ENCODE data around the gene P2RX1.

DNA sequence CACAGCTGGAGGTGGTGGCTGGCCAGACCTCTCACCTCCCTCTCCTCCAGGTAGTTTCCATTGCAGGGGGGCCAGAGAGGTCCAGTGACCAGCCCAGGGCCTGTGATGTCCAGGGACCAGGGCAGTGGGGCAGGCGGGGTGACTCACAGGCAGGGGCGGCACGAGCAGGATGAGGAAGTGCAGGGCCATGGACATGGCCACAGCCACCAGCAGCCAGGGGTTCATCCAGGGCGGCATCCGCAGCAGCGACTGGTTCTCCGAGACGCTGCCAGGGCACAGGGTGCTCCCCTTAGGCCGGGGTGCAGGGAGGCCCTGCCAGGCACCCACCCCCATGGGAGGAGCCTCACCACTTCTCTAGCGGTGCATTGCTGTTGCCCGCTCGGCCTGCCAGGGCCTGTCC is 12.9 kb upstream of the P2RX1 start:
- TF ChIP-seq, protein P1, sequence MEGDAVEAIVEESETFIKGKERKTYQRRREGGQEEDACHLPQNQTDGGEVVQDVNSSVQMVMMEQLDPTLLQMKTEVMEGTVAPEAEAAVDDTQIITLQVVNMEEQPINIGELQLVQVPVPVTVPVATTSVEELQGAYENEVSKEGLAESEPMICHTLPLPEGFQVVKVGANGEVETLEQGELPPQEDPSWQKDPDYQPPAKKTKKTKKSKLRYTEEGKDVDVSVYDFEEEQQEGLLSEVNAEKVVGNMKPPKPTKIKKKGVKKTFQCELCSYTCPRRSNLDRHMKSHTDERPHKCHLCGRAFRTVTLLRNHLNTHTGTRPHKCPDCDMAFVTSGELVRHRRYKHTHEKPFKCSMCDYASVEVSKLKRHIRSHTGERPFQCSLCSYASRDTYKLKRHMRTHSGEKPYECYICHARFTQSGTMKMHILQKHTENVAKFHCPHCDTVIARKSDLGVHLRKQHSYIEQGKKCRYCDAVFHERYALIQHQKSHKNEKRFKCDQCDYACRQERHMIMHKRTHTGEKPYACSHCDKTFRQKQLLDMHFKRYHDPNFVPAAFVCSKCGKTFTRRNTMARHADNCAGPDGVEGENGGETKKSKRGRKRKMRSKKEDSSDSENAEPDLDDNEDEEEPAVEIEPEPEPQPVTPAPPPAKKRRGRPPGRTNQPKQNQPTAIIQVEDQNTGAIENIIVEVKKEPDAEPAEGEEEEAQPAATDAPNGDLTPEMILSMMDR (IDR thresholded peaks at IDR 0.05): no peak
- TF ChIP-seq POLR2A (IDR thresholded peaks at IDR 0.05): no peak

Data from uterus (tissue), 2 donors.